ENCODE data around the gene PRAME.
"Not testable (repeated sequence)": the region's sequence is repeated elsewhere in the genome, so short reads cannot be mapped to it uniquely, and the experiment has no call there.

The PRAME gene

DNA sequence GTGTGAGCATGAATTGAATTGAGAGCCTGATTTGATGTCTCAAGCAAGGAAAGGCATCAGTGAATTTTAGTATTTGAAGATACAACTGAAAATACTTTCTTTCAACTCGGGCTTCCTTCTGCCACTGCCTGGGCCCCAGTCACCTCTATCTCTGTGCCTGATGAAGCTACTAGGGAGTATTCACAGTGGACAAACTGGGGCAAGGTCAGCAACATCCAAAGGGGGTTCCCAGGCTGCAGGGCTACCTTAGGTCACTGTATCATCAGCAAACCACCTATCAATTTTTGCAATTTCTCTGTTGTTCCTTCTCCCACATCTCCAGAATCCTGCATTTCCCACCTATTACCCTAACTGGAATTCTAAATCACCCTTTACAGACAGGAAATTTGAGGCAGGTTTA is 10.2 kb downstream of the PRAME start:
- no peak for DNase-seq

DNA sequence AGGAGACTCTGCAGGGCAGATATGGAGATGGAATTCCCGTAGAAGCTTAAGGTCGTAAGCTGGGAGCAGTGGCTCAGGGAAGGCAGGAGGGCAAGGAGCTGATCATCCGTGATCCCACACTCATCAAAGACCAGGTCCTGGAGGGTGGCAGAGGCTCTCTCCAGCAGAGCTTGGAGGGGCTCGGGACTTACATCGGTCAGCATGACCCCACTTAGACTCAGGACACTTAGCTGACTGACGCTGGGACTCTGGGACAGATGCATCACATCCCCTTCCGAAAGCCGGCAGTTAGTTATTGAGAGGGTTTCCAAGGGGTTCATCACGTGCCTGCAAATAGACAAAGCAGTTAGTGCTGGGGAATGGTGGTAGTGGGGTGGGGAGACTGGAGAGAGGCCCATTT is 10.7 kb downstream of the PRAME start:
- no peak for DNase-seq

DNA sequence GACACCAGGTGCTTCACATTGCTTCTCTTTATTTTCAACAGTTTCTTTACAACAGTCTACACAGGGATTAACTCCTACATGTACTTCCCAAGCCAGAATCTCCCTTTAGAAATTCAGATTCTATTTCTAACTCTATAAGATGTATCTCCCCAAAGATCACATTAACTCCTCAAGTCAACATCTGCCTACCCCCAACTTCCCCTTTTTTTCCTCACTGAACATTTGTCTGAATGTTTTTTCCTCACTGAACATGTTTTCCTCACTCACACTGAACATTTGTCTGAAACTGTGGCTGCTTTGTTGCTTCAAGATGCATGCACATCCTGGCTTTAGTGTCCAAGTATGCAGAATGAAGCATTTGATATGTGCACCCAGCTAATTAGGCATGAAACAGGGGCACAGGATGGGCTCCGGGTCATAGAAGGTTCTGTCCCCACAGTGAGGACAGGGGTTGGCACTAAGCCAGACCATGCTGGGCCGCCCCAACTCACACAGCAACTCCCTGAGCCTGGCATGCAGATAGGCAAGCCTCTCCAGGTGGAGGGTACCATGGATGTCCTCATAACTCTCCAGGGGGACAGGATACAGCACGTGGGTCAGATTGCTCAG is 11.3 kb downstream of the PRAME start:
- DNase-seq: no peak

DNA sequence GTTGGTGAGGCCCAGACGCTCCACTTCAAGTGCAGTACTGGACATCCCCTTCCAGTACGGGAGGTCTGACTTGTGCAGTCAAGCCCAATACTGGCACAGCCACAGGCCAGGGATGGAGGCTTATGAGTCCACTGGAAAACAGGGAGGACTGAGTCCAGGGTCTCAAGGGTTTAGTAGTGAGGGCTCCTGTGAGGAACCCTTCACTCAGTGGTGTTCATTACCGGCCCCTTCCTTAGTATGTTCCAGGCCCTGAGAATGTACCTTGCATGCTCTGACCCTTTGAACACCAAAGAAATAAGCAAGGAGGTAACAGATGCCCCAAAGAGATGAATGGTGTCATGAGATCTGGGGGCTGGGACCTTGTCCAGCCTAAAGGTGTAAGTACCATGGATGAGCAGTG is 11.8 kb downstream of the PRAME start:
- DNase-seq: no peak

DNA sequence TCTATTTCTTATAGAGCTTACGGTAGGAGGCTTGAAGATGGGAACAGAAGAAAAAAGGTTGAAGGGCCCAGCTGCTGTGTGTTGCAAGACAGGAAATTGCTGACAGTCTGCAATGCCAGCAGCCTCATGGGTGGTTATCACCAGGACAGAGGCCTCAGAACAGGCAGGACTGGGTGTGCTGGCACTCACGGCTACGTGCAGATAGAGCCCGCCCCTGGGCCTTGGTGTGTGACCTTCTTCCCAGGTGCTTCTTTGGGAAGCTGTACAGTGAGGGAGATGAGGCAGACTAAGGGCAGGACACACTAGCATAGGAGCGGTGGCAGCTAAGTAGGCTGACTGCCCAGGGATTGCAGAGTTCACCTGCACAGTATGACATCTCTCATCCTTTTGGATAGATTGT is 12.6 kb downstream of the PRAME start:
- DNase-seq: no peak

DNA sequence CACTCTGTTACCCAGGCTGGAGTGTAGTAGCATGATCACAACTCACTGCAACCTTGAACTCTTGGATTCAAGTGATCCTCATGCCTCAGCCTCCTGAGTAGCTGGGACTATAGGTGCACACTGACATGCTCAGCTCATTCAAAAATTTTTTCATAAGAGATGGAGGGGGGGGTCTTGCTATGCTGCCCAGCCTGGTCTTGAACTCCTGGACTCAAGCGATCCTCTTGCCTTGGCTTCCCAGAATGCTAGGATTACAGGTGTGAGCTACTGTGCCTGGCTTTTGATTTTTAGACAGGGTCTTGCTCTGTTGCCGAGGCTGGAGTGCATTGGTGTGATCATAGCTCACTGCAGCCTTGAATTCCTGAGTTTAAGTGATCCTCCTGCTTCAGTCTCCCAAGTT is 14.0 kb downstream of the PRAME start:
- DNase-seq: no peak

DNA sequence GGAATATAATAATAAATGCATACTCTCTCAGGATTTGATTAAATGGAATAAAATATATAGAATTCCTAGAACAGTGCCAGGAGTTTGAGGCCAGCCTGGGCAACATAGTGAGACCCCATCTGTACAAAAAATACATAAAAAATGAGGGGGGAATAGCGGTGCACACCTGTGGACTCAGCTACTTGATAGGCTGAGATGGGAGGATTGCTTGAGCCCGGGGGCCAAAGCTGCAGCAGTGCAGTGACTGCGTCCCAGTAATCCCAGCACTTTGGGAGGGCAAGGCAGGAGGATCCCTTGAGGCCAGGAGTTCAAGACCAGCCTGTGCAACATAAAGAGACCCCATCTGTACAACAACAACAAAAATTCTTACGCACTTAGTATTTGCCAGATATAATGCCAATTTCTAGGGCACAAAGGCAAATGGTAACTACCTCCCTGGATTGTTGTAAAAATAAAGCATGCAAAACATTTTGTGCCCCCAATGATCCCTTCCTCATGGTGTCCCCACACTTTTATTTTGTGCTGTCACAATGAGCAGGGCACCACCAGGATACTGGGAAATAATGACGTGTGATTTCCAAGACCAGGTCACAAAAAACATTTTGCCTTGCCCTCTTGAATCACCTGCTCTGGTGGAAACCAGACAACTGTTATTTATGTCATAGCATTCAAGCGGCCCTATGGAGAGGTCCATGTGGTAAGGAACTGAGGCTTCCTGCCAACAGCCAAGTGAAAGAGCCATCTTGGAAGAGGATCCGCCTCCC is 20.7 kb downstream of the PRAME start:
- no peak for DNase-seq

DNA sequence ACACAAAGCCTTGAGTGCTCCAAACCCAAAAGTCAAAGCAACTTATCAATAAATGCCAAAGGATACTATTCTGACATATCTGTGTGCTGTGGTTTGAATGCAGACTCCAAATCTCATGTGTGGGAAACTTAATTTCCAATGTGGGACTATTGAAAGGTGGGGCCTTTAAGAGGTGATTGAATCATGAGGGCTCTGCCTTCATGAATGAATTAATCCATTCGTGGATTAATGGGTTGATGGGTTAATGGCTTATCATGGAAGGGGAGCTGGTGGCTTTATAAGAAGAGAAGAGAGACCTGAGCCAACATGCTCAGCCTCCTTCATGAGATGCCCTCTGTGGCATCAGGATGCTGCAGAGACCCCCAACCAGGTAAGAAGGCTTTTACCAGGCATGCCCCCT is 22.1 kb downstream of the PRAME start:
- DNase-seq: no peak

DNA sequence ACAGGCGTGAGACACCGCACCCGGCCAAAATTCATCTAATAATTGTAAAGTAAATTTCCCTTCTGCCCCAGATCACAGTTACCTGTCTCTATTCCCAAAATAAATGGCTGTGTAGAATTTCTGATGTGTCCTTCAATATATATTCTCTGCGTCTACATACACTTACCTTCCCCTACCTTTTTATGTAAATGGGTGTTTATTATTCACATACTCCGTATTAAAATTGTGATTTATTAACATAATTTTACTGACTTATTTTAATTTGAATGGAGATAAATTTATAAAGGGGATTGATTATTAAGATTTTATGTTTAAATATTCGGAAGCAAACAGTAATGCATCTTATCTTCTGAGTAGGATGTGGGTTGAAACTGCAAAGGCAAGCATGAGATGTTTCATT is 22.6 kb downstream of the PRAME start:
- no peak for DNase-seq

DNA sequence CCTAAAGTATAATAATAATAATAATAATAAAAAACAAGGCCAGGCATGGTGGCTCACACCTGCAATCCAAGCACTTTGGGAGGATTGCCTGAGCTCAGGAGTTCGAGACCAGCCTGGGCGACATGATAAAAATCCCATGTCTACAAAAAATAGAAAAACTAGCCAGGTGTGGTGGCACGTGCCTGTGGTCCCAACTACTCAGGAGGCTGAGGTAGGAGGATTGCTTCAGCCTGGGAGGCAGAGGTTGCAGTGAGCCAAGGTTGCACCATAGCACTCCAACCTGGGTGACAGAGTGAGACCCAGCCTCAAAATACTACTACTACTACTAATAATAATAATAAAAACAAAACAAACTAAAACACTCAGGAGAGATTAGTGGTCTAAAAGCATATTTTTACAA is 23.4 kb downstream of the PRAME start:
- DNase-seq: no peak

DNA sequence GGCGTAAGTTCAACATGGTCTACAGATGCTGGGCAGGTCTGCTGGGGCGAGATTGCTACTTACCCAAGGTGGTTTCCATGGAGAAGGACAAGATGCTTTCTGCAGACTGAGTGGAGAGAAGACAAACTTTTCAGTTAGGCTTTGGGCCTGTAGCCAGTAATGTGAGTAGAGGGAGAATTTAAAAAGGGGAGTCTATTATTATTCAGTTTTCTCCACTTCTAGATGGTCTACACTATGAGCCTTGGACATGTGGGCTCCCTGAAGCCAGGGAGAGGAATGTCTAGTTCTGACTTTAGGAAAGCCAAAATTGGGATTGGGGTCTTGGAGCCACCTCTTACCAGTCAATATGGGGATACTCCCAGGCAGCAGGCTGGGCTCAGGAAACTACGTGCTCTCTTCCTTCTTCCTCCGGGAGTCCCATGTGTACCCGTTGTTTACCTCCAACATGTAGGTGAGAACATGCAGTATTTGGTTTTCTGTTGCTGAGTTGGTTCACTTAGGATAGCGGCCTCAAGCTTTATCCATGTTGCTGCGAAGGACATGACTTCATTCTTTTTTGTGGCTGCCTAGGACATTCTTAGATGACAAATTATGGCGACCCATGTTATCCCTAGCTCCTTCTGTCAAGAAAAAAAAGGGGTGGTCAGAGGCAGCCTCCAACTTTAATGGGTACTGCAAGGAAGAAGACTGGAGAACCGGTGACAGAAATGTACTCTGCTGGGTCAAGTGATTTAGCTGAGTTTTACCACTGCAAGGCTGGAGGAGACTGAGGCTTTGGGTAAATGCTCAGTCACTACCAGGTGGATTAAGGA is 24.3 kb downstream of the PRAME start:
- no peak for DNase-seq

DNA sequence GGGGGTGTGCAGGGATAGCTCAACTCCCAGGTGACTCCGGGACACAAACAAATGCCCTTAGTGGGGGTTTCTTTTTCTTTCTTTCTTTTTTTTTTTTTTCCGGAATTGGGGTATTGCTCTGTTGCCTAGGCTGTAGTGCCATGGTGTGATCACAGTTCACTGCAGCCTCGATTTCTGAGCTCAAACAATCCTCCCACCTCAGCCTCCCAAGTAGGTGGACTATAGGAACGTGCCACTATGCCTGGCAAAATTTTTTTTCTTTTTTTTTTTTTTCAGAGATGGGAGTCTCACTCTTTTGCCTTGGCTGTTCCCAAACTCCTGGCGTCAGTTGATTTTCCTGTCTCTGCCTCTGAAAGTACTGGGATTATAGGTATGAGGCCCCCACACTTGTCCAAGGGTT is 25.2 kb downstream of the PRAME start:
- no peak for DNase-seq

DNA sequence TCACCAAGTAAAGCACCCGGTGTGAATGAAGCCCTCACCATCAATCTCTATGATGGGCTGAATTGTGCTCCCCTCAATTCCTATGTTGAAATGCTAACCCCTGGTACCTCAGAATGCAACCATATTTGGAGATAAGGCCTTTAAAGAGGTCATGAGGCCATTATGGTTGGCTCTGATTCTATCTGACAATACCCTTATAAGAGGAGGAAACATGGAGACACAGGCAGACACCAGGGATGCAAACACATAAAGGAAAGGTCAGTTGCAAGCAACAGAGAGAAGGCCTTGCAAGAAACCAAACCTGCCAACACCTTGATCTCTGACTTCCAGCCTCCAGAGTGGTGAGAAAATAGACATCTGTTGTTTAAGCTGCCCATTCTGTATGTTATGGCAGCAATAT is 25.6 kb downstream of the PRAME start:
- no peak for DNase-seq

DNA sequence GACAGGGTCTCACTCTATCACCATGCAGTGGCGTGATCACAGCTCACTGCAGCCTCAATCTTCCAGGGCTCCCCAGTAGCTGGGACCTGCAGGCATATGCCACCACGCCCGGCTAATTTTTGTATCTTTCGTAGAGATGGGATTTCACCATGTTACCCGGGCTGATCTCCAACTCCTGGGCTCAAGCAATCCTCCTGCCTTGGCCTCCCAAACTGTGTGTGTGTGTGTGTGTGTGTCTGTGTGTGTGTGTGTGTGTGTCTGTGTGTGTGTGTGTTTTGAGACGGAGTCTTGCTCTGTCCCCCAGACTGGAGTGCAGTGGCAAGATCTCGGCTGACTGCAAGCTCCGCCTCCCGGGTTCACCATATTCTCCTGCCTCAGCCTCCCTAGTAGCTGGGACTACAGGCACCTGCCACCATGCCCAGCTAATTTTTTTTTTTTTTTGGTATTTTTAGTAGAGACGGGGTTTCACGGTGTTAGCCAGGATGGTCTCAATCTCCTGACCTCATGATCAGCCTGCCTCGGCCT is 26.5 kb downstream of the PRAME start:
- not testable (repeated sequence) for DNase-seq

DNA sequence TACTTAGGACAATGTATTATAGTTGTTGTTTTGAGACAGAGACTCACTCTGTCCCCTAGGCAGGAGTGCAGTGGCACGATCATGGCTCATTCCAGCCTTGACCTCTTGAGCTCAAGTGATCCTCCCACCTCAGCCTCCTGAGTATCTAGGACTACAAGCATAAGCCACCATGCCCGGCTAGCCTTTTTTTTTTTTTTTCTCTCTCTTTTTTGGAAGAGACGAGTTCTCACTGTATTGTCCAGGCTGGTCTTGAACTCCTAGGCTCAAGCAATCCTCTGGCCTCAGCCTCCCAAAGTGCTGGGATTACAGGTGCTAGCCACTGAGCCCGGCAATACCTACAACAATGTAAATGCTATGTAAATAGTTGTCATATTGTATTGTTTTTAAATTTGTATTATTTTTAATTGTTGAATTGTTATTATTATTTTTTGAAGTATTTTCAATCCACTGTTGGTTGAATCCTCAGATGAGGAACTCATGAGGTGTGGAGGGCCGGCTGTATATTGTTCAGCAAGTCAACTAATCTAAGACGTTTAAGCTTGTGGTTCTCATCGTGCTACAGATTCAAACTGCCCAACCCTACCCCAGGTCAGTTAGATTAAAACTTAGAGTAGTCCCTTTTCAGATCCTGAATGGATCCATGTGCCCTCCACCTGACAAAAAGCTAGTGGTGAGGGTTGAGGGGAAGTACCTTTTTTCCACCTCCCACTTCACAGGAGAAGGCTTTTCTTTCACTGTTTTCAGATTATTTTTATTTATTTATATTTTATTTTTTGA is 27.1 kb downstream of the PRAME start:
- DNase-seq: no peak

DNA sequence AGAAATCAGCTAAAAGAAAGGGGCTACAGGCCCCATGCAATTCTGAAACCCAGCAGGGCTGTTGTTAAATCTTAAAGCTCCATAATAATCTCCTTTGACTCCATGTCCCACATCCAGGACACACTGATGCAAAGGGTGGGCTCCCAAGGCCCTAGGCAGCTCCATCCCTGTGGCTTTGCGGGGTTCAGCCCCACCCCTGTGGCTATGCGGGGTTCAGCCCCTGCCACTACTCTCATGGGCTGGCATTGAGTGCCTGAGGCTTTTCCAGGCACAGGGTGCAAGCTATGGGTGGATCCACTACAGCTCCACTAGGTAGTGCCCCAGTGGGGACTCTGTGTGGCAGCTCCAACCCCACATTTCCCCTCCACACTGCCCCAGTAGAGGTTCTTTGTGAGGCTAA is 30.3 kb downstream of the PRAME start:
- DNase-seq: no peak

DNA sequence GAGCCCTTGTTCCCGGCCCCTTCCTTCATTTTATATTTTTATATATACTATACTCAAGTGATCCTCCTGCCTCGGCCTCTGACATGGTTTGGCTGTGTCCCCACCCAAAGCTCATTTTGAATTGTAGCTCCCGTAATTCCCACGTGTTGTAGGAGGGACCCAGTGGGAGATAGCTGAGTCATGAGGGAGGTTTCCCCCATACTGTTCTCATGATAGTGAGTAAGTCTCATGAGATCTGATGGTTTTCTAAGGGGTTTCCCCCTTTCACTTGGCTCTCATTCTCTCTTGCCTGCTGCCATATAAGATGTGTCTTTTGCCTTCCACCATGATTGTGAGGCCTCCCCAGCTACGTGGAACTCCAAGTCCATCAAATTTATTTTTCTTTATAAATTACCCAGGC is 31.8 kb downstream of the PRAME start:
- DNase-seq: no peak

DNA sequence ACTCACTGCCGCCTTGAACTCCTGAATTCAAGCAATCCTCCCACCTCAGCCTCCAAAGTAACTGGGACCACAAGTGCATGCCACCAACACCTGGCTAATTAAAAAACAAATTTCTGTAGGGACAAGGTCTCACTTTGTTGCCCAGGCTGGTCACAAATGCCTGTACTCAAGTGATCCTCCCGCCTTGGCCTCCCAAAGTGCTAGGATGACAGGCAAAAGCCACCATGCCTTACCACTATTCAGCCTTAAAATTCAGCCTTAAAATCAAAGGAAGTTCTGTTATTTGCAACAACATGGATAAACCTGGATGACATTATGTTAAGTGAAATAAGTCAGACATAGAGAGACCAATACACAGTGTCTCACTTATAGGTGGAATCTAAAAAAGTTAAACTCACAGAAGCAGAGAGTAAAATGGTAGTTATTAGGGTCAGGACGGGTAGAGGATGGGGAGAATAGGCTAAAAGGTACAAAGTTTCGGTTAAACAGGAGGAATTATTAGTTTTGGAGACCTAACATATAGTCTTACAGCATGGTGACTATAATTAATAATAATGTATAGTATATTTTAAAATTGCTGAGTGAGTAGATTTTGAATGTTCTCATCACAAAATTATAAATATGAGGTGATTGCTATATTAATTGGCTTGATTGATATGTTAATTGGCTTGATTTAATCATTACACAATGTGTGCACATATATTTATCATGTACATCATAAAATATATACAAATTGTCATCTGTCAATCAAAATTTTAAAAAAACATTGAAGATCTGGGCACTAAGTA is 32.7 kb downstream of the PRAME start:
- DNase-seq: no peak

DNA sequence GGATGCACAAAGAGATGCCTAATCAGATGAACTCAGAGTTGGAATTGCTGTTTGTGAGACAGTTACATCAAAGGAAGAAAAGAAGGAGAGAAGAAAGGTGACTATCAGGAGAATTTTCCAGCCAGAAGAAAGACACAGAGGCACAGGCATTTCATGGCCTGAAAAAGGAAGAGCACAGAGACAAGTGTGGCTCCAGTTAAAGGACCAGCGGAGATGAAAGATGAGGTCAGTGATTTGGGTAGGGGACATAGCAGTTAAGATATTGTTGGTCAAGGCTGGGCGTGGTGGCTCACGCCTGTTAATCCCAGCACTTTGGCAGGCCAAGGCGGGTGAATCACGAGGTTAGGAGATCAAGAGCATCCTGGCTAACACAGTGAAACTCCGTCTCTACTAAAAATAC is 35.6 kb downstream of the PRAME start:
- no peak for DNase-seq

DNA sequence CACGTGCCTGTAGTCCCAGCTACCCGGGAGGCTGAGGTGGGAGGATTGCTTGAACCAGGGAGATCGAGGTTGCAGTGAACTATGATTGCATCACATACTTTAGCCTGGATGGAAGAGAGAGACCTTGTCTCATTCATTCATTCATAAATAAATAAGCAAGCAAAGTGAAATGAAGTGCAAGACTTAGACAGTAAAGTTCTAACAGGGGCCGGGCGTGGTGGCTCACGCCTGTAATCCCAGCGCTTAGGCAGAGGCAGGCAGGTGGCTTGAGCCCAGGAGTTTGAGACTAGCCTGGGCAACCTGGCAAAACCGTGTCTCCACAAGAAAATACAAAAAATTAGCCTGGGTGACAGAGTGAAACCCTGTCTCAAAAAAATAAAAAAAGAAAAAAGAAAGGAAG is 37.4 kb downstream of the PRAME start:
- no peak for DNase-seq

DNA sequence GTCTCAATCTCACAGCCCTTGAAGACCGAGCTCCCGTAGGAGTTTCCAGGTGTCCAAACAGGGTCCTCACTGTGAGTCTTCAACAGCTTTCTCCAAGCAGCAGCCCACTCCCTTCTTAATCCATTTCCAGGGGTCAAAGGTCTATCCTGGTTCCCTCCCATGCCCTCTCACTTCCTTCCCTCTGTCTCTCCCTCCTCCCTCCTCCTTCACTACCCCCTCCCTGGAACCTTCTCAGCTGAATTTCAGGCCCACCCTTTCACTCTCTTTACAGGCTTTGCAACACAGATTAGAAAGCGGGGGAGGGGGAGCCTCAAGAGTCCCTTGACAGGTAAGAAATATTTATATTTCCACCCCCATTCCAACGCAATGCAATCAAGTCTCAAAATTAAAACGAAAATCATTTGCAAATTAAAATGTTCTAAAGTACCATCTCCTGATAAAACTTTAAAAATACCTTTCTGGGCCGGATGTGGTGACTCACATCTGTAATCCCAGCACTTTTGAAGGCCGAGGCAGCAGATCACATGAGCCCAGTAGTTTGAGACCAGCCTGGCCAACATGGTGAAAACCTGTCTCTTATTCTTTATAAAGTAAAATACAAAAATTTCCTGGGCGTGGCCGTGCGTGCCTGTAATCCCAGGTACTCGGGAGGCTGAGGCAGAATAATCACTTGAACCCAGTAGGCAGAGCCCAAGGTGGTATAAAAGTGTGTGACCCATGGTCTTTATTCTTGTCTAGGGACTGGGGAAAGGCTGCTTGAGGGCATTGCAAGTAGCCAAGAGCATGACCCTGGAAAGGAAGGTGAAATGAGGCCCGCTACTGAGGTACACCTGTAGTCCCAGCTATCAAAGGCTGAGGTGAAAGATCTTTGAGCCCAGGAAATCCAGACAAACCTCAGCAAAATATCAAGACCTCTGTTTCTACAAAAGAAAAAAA is 38.1 kb downstream of the PRAME start:
- no peak for DNase-seq
